HG02973 (cell line): ENCODE measurements around the gene MLN.

ENCODE experiments used
- ATAC-seq: cut with Tn5 transposase; IDR thresholded peaks from one replicate; pipeline ENCODE4 v1.9.1; 2021; ENCODE audit warnings: moderate library complexity; ENCODE audit not compliant: unreplicated experiment

The MLN gene

GRCh38 chr6:33772902-33773472 is 30.8 kb downstream of the MLN start:
- ATAC-seq, result no peak

- no peak for ATAC-seq
These were observed 31.5 kb downstream of the MLN start for GRCh38 chr6:33772082-33772830.

GRCh38 chr6:33771146-33772081 is 32.4 kb downstream of the MLN start:
- ATAC-seq, result no peak

DNA sequence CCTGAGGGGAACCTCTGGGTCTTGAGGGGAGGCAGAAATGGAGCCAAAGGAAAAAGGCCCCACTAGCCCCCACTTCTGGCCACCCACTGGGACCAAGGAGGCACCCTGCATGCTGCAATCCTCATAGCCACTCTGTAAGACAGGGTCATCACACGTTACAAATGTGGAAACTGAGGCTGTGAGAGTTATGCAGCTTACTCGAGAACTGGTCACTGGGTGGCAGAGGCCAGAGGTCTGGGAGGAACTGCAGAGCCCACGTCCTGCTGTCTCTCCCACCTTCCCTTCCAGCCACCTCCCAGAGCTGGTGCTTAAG is 33.0 kb downstream of the MLN start:
- no peak for ATAC-seq

DNA sequence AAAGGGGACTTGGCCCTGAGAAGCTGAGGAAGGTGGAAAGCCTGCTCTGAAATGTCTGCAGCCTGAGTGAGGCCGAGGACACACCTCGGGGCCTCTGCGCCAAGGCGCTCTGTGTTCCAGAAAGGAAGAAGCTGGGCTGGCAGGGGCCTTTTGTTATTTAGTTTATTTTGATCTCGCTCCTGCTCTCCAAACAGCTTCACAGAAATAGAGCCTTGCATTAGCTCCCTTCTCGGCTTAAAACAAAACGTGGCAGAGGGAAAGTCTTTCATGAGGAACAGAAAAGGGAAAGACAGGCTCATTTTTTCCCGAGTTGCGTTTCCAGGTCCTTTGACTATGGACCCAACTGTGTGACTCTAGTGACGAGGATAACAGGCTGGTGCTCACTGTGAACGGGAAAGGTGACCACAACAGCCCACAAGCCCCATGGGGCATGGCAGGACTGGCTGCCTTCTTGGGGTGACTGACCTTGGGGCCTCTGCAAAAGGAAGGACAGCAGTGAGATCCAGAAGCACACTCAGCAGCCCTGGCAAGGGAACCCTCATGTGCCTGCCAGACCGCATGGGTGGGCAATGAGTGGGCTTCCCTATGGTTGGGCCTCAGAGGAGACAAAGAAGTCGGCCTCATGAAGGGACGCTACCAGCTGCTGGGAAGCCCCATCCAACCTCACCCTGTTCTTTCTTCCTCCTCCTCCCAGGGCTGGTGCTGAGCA is 33.5 kb downstream of the MLN start:
- no peak for ATAC-seq

DNA sequence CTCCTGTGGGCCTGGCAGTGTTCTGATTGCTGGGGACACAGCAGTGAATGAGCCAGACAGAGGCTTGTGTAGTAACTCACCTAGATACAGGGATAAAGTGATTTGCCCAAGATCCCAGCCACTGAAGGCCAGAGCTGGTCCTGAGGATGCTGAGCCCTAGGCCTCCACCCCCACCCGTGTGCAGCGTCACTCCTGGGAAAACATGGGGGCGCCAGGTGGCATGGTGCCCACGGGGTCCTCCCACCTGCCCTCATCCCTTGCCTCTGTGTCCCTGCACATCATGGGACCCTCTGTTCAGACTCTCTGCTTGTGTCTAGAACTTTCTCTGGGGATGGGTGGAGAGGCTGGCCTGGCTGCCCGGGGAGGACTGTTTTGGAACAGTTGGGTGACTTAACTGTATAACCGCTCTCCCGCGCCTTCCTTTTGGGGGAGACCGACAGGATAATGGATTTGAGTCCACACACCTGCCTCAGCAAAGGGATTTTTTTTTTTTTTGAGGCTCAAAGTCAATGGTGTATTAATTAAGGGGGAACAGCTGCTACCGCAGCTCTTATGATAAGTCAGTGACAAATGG is 34.5 kb downstream of the MLN start:
- no peak for ATAC-seq

DNA sequence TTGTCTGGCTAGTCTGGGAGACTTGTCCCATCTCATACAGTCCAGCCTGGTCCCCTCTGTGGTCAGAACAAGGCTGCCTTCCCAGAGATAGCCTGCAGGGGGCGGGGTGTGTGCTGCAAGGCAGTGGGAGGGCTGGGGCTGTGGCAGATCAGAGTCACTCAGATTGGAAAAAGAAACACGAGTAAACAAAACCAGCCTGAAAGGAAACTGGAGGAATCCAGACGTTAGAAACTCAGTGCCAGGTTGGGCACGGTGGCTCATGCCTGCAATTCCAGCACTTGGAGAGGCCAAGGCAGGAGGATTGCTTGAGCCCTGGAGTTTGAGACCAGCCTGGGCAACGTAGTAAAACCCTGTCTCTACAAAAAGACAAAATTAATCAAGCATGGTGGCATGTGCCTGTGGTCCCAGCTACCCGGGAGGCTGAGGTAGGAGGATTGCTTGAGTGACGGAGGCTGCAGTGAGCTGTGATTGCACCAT is 35.1 kb downstream of the MLN start:
- no peak for ATAC-seq

- no peak for ATAC-seq
These were observed 36.6 kb downstream of the MLN start for GRCh38 chr6:33766921-33767907.

- no peak for ATAC-seq
These were observed 38.4 kb downstream of the MLN start for GRCh38 chr6:33765368-33765767.

DNA sequence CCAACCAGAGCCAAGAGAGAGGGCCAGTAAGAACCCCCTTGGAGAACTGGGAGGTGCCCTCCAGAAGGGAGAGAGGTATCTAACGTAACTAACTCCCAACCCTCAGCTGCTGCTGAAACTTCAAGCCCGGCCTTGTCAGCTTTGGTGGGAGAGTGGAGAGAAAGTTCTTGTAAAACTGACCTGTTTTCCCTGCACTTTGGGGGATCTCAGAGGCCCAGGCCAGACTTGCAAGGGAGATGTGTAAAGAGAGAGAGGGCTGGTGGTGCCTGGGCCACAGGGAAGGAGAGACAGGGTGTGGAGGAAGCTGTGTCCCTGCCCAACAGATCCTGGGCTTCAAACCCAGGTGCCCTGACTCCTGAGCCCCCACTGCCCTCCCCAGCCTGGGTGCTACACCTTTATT is 39.8 kb downstream of the MLN start:
- ATAC-seq, result no peak

- no peak for ATAC-seq
These were observed 40.3 kb downstream of the MLN start for GRCh38 chr6:33763483-33763882.

GRCh38 chr6:33762713-33763112 is 41.1 kb downstream of the MLN start:
- ATAC-seq, result no peak

DNA sequence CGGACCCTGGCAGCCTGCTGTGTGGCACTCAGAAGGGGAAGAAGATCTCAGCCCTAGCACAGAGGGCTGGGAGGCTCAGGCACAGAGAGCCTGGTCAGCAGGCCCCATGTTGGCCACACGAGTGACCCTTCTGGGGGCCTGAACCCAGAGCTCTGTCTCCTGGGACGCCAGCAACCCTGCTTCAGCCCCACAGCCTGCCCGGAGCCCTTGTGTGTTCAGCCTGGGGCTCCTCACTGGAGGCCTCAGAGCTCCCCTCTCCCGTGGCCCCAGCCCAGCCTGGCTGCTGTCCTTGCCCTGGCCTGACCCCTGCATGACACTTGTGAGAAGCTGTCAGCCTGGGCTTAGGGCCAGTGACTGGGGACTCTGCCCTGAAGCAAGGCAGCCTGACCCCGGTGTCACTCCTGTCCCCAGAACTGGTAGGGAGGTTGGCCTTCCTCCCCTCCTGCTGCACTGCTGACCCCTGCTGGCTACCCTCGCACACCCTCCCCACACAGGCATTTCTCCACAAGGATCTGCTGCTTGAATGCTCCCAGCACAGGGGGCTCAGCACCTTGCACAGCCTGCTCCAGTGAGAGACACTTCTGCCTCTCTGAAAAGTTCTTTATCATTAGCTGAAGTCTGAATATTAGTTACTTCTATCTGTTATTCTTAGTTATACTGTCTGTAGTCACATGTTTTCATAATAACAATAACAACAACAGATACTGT is 41.7 kb downstream of the MLN start:
- no peak for ATAC-seq

- no peak for ATAC-seq
These were observed 42.3 kb downstream of the MLN start for GRCh38 chr6:33761581-33761921.

- no peak for ATAC-seq
These were observed 43.7 kb downstream of the MLN start for GRCh38 chr6:33759887-33760629.

GRCh38 chr6:33758815-33759216 is 45.0 kb downstream of the MLN start:
- ATAC-seq, result no peak

DNA sequence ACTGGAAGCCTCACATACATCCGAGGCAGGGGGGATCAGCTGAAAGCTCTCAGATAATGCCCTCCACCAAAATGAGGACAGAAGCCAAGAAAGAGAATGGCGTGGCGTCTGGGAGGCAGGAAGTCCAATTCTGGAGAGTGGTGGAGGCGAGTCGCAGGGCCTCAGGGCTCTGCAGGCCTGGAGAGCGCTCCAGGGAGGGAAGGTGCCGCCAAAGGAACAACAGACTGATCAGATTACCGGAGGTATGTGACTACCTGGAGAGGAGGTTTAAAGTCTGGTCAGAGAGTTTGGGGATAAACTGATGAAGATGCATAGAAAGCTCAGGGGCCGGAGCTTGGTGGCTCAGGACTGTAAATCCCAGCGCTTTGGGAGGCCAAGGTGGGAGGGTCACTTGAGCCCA is 45.9 kb downstream of the MLN start:
- no peak for ATAC-seq

DNA sequence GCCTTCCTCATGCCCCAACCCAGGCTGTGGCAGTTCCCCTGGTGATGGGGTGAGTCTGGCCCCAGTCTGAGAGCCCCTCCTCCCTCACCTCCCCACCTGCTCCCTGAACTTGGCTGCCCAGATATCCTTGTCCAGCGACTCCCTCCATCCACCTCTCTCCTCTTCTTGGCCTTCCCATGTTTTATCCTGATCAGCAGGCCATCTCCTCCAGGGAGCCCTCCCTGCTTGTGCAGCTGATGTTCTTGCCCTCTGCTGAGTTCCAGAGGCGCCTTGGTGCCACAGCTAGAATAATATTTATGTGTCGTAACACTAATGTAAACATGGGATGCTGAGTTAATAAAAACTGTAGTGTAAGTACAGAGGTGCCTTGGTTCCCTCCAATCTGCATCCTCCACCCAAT is 46.7 kb downstream of the MLN start:
- no peak for ATAC-seq
